Suprapubic skin (tissue), 4 donors: Measurements from ENCODE around the gene BMP8A. TPM values are rescaled to one million over a fixed set of nuclear protein-coding genes. Genes with fewer than 3 reads are reported as not detected.

Source experiments
- DNase-seq, 2 donors: peaks; one replicate each; pipeline ENCODE4 v3.0.0-alpha.2; 2019; ENCODE audit warnings: low spot score in 2 of 2
- H3K27ac ChIP-seq: fragments of 200-600 bp; sonication (generic); one replicate; pipeline ENCODE4 v1.5.1; 2019
- H3K27me3 ChIP-seq: fragments of 200-600 bp; sonication (generic); one replicate; pipeline ENCODE4 v1.5.1; 2019
- H3K36me3 ChIP-seq: fragments of 200-600 bp; sonication (generic); one replicate; pipeline ENCODE4 v1.5.1; 2019
- H3K4me1 ChIP-seq: fragments of 200-600 bp; sonication (generic); one replicate; pipeline ENCODE4 v1.5.1; 2019
- H3K4me3 ChIP-seq: fragments of 200-600 bp; sonication (generic); one replicate; pipeline ENCODE4 v1.5.1; 2019; ENCODE audit warnings: mild to moderate bottlenecking
- H3K9me3 ChIP-seq: fragments of 200-600 bp; sonication (generic); one replicate; pipeline ENCODE4 v1.5.1; 2019
- EP300 ChIP-seq: sonication (generic); formaldehyde crosslinking; IDR thresholded peaks from one replicate; pipeline ENCODE4 v1.6.1; 2017; ENCODE audit warnings: antibody characterized with exemption
- POLR2A ChIP-seq, 2 donors: fragments of 450-650 bp; IDR thresholded peaks; one replicate each; pipeline ENCODE4 v1.6.1; 2017; ENCODE audit warnings: antibody characterized with exemption in 2 of 2, mild to moderate bottlenecking in 2 of 2, moderate library complexity in 2 of 2
- POLR2AphosphoS5 ChIP-seq, 3 donors: sonication (generic); formaldehyde crosslinking; IDR thresholded peaks; one replicate each; pipeline ENCODE4 v1.6.1; 2017; ENCODE audit warnings: antibody characterized with exemption in 3 of 3
- WGBS: methylation state at CpG from one replicate; pipeline ENCODE4 v1.1.5; 2018; 5-methylcytosine and 5-hydroxymethylcytosine counted together
- total RNA-seq, 4 donors: library from RNA; depleted of rRNA; stranded (reverse); fragments of >200 nt; gene quantifications; one replicate each; pipeline ENCODE4 v1.1.0, GENCODE V29; 2016
- TF ChIP-seq, protein P1 (sequence below), 2 donors: fragments of 200-600 bp in 1 of 2; fragments of 450-650 bp in 1 of 2; sonication (generic) in 1 of 2; IDR thresholded peaks; one replicate each; pipeline ENCODE4 v1.5.1; 2016 to 2019; ENCODE audit warnings: antibody characterized with exemption in 2 of 2, mild to moderate bottlenecking in 1 of 2, moderate library complexity in 1 of 2

Gene BMP8A
- total RNA-seq, 4 donors from 2014 or later: 0.38 to 1.7 TPM; not detected in 2

DNA sequence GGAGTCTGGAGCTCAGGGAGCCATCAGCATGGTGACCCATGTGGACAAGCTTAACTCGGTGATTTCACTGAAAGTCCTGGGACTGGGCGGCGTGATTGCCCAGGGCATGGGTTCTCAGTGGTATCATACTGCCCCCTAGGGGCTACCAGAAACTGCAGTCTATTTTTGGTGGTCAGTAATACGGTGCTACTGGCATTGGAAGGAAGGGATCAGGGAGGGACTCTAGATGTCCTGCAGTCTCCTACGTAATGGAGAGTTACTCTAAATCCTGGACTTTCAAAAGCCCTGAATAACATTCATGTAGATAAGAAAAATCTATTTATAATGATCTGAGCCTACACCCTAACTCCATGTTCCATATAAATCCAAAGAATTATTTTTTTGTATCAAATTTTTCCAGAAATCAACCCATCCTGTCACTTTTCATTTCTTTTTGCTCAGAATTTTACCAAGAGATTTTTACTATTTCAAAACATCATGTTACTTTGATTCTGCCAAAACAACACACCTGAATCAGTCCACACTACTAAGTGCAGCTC lies 47.9 kb downstream of the BMP8A start:
- 5% methylated on average over 5 of the region's 5 CpGs for WGBS
- Histone ChIP-seq H3K4me3 (no peak overlapping the region), H3K27ac (no peak overlapping the region), H3K36me3 (peaks cover 20% of the 10 kb centered on the region), H3K9me3 (no peaks in the 10 kb centered on the region), H3K27me3 (no peaks in the 10 kb centered on the region), H3K4me1 (peaks cover 3% of the 10 kb centered on the region)
- no peak for TF ChIP-seq POLR2A (IDR thresholded peaks at IDR 0.05)
- TF ChIP-seq, protein P1, sequence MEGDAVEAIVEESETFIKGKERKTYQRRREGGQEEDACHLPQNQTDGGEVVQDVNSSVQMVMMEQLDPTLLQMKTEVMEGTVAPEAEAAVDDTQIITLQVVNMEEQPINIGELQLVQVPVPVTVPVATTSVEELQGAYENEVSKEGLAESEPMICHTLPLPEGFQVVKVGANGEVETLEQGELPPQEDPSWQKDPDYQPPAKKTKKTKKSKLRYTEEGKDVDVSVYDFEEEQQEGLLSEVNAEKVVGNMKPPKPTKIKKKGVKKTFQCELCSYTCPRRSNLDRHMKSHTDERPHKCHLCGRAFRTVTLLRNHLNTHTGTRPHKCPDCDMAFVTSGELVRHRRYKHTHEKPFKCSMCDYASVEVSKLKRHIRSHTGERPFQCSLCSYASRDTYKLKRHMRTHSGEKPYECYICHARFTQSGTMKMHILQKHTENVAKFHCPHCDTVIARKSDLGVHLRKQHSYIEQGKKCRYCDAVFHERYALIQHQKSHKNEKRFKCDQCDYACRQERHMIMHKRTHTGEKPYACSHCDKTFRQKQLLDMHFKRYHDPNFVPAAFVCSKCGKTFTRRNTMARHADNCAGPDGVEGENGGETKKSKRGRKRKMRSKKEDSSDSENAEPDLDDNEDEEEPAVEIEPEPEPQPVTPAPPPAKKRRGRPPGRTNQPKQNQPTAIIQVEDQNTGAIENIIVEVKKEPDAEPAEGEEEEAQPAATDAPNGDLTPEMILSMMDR (IDR thresholded peaks at IDR 0.05): peak; percentile 43 to 72
- DNase-seq: peak; percentile 62 to 79

DNA sequence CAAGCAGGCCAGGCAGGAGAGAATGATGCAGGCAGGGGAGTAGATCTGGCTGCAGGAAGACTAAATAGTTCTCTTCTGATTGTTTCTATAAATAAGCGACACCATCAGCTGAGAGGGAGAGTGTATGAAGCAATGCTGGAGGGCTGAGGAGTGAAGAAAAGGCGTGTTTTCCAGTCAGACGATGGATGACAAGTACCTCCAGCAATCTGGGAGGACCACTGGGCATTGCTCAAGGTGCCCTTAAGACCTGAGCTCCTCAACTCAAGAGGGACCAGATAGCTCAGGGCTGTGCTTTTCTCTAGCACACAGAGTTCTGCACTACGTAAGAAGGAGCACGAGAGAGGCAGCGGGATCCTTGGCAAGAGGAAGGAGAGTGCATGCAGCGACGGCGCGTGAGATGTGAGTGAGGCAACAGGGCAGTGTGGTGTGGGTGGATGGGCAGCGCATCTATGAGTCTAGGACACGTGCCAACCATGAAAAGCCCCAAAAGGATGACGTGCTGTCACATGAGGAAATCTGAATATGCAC lies 49.1 kb downstream of the BMP8A start:
- peak in 1 of 2 donors; percentile 83 for DNase-seq
- Histone ChIP-seq H3K27ac (peak overlapping the region; percentile 7), H3K4me1 (peaks cover 3% of the 10 kb centered on the region), H3K27me3 (no peaks in the 10 kb centered on the region), H3K9me3 (no peaks in the 10 kb centered on the region), H3K36me3 (peaks cover 15% of the 10 kb centered on the region), H3K4me3 (no peak overlapping the region)
- 84% methylated on average over 13 of the region's 13 CpGs for WGBS
- TF ChIP-seq, protein P1 (IDR thresholded peaks at IDR 0.05): no peak
- TF ChIP-seq POLR2A (IDR thresholded peaks at IDR 0.05) (no peak), POLR2AphosphoS5 (IDR thresholded peaks at IDR 0.05) (peak in 1 of 3 donors; percentile 27), EP300 (peak; percentile 81)

DNA sequence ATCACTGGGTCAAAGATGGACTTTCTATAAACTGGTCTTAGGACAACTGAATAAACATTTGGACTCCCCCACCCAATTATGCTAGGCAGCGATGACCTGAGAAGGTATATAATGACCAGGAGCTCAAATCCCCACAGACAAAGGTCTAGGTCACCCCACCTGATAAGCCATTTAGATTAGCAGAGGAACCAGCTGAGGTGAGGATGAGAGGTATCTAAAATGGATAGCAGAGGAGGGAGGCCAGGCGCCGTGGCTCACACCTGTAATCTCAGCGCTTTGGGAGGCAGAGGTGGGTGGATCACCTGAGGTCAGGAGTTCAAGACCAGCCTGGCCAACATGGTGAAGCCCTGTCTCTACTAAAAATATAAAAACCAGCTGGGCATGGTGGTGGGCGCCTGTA lies 51.5 kb downstream of the BMP8A start:
- no peak for TF ChIP-seq POLR2AphosphoS5 (IDR thresholded peaks at IDR 0.05)
- H3K36me3 ChIP-seq: peaks cover 31% of the 10 kb centered on the region

DNA sequence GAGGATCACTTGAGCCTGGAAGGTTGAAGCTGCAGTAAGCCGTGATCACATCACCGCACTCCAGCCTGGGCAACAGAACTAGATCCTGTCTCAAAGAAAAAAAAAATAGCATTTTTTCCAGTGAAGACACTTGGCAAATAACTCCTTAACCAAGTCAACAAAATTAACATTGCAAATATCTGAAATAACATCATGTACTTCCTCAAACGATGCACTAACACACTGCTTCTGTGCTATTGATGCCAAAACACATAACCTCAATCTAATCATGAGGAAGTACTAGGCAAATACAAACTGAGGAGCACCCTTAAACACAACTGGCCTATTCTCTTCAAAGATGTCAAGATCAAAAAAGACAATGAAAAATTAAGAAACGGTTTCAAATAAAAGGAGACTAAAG lies 52.9 kb downstream of the BMP8A start:
- Histone ChIP-seq H3K4me1 (peaks cover 2% of the 10 kb centered on the region), H3K36me3 (peaks cover 43% of the 10 kb centered on the region), H3K27ac (no peak overlapping the region), H3K9me3 (no peaks in the 10 kb centered on the region), H3K27me3 (no peaks in the 10 kb centered on the region), H3K4me3 (no peak overlapping the region)
- no peak for DNase-seq
- TF ChIP-seq, protein P1 (IDR thresholded peaks at IDR 0.05): no peak
- TF ChIP-seq POLR2AphosphoS5 (IDR thresholded peaks at IDR 0.05) (no peak), POLR2A (IDR thresholded peaks at IDR 0.05) (no peak), EP300 (no peak)
- 81% methylated on average over 4 of the region's 4 CpGs for WGBS

More for the DNA sequence above, 51.5 kb downstream of the BMP8A start:
- DNase-seq: no peak
- WGBS: 94% methylated on average over 5 of the region's 5 CpGs
- Histone ChIP-seq H3K4me1 (peaks cover 3% of the 10 kb centered on the region), H3K9me3 (no peaks in the 10 kb centered on the region), H3K27me3 (no peaks in the 10 kb centered on the region), H3K4me3 (no peak overlapping the region), H3K27ac (no peak overlapping the region)

DNA sequence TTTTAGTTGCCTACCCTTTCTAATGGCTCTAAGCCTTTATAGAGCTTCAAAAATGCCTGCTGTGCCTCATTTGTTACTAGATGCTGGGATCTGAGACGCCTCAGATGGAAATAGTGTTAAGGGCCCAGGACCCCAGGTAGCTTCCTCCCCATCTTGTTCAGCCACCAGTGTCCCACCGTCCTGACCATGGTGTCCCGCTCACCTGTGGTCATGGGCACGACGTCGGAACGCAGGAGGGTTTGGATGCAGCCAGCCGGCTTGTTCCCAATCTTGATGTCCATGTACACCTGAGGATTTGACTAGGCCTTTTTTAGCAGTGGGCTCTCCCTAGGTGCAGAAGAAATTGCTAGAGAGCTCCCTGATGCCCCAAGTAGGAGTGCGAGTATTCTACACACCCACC lies 54.1 kb downstream of the BMP8A start:
- TF ChIP-seq EP300 (no peak), POLR2AphosphoS5 (IDR thresholded peaks at IDR 0.05) (no peak)
- TF ChIP-seq, protein P1 (IDR thresholded peaks at IDR 0.05): no peak
- Histone ChIP-seq H3K27me3 (no peaks in the 10 kb centered on the region), H3K27ac (no peak overlapping the region), H3K4me3 (no peak overlapping the region), H3K9me3 (no peaks in the 10 kb centered on the region), H3K36me3 (peaks cover 42% of the 10 kb centered on the region), H3K4me1 (no peaks in the 10 kb centered on the region)
- WGBS: 95% methylated on average over 9 of the region's 9 CpGs
- DNase-seq: no peak

DNA sequence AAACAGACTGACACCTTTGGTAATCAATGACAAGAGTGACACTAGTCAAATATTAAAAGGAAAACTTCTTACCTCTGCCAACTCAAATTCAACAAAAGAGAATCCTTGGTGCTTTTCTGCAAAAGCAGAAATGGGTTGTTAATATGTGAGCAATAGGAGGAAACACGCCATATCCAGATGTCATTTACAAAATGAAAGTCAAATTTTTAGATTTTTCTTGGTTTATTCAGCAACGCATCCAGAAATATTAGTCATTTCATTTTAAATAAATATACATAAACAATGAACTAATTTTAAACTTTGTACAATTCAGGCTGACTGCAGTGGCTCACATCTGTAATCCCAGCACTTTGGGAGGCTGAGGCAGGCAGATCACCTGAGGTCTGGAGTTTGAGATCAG lies 62.8 kb downstream of the BMP8A start:
- TF ChIP-seq, protein P1 (IDR thresholded peaks at IDR 0.05): no peak
- TF ChIP-seq POLR2A (IDR thresholded peaks at IDR 0.05) (no peak), EP300 (no peak), POLR2AphosphoS5 (IDR thresholded peaks at IDR 0.05) (no peak)
- H3K4me3 ChIP-seq: no peak overlapping the region
- H3K27me3 ChIP-seq: no peaks in the 10 kb centered on the region
- H3K9me3 ChIP-seq: no peaks in the 10 kb centered on the region
- 99% methylated on average over 2 of the region's 2 CpGs for WGBS
- DNase-seq: no peak
- H3K36me3 ChIP-seq: peaks cover 26% of the 10 kb centered on the region
- H3K4me1 ChIP-seq: no peaks in the 10 kb centered on the region
- no peak overlapping the region for H3K27ac ChIP-seq
